Ectodermal cell (in vitro differentiated cells): ENCODE data around the gene CD9.
"Not testable (repeated sequence)": the region's sequence is repeated elsewhere in the genome, so short reads cannot be mapped to it uniquely, and the experiment has no call there.

Experiments used
- H3K27ac ChIP-seq: 2 replicates; pipeline ENCODE4 v1.7.0; 2013; ENCODE audit warnings: mild to moderate bottlenecking, low read depth, low read length; ENCODE audit not compliant: insufficient read depth, poor library complexity, severe bottlenecking
- H3K27me3 ChIP-seq: 2 replicates; pipeline ENCODE4 v1.7.0; 2013; ENCODE audit warnings: mild to moderate bottlenecking, low read length; ENCODE audit not compliant: insufficient read depth, control insufficient read depth, poor library complexity, severe bottlenecking
- H3K36me3 ChIP-seq: one replicate; pipeline ENCODE4 v1.7.0; 2013; ENCODE audit warnings: low read length; ENCODE audit not compliant: control insufficient read depth, insufficient read depth
- H3K4me1 ChIP-seq: one replicate; pipeline ENCODE4 v1.7.0; 2013; ENCODE audit warnings: low read length; ENCODE audit not compliant: control insufficient read depth, insufficient read depth
- H3K4me3 ChIP-seq: 2 replicates; pipeline ENCODE4 v1.7.0; 2013; ENCODE audit warnings: low read depth, low read length, control low read depth; ENCODE audit not compliant: insufficient read depth
- H3K9me3 ChIP-seq: 2 replicates; pipeline ENCODE4 v1.7.0; 2013; ENCODE audit warnings: mild to moderate bottlenecking, low read length, moderate library complexity; ENCODE audit not compliant: control insufficient read depth
- WGBS, 2 experiments: methylation state at CpG; one replicate each; pipeline ENCODE4 v1.1.7; 2013; ENCODE audit warnings: missing lambda C conversion rate in 2 of 2; 5-methylcytosine and 5-hydroxymethylcytosine counted together

The CD9 gene

DNA sequence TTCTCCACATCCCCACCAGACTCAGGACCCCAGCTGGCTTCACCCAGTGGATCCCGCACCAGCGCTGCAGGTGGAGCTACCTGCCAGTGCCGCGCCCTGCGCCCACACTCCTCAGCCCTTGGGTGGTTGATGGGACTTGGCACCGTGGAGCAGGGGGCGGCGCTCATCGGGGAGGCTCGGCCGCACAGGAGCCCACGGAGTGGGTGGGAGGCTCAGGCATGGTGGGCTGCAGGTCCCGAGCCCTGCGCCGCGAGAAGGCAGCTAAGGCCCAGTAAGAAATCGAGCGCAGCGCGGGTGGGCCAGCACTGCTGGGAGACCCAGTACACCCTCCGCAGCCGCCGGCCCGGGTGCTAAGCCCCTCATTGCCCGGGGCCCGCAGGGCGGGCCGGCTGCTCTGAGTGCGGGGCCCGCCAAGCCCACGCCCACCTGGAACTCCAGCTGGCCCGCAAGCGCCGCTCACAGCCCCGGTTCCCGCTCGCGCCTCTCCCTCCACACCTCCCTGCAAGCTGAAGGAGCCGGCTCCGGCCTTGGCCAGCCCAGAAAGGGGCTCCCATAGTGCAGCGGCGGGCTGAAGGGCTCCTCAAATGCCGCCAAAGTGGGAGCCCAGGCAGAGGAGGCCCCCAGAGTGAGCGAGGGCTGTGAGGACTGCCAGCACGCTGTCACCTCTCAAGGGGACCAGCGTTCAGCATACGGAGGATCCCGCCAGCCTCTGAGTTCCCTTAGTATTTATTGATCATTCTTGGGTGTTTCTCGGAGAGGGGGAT is 9.3 kb upstream of the CD9 start:
- H3K4me3 ChIP-seq, H3K27me3 ChIP-seq, H3K4me1 ChIP-seq, H3K9me3 ChIP-seq, H3K36me3 ChIP-seq, H3K27ac ChIP-seq: not testable (repeated sequence)
- WGBS, 2 experiments, result 95 to 96% methylated on average over 48 to 49 of the region's 49 CpGs

DNA sequence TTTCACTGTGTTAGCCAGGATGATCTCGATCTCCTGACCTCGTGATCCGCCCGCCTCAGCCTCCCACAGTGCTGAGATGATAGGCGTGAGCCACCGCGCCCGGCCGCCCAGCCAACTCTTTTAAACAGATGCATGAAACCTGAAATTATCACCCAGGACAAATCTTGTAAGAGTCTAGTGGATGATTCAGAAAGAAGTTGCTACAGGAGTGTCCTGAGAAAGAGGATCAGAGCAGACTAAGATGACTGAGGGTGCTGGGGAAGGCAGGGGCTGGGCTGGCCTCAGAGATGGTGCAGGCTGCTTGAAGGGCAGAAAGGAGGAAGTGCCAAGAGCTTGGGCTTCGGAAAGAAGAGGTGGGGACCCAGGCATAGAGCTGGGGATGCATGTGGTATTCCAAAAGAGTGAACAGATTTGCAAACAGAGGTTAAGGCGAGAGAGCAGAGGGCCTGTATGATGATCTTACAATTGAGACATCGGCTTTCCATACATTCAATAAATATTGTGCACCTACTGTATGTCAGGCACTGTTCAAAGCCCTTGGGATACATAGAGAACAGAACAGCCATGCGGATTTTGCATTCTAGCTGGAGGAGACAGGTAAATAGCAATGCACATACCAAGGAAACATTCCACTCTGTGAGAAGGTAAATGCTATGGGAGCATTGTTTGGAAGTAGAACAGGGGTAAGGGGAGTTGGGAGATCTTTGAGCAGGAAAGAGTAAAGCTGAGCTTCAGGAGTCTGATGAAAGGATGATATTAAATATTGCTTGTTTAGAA is 7.4 kb upstream of the CD9 start:
- WGBS, 2 experiments, result 92 to 97% methylated on average over 13 of the region's 13 CpGs
- H3K36me3 ChIP-seq, result no peaks in the 10 kb centered on the region
- no peak overlapping the region for H3K27ac ChIP-seq
- H3K4me3 ChIP-seq, result no peak overlapping the region
- peaks cover 4% of the 10 kb centered on the region for H3K4me1 ChIP-seq
- H3K27me3 ChIP-seq, result no peaks in the 10 kb centered on the region
- H3K9me3 ChIP-seq, result no peaks in the 10 kb centered on the region

DNA sequence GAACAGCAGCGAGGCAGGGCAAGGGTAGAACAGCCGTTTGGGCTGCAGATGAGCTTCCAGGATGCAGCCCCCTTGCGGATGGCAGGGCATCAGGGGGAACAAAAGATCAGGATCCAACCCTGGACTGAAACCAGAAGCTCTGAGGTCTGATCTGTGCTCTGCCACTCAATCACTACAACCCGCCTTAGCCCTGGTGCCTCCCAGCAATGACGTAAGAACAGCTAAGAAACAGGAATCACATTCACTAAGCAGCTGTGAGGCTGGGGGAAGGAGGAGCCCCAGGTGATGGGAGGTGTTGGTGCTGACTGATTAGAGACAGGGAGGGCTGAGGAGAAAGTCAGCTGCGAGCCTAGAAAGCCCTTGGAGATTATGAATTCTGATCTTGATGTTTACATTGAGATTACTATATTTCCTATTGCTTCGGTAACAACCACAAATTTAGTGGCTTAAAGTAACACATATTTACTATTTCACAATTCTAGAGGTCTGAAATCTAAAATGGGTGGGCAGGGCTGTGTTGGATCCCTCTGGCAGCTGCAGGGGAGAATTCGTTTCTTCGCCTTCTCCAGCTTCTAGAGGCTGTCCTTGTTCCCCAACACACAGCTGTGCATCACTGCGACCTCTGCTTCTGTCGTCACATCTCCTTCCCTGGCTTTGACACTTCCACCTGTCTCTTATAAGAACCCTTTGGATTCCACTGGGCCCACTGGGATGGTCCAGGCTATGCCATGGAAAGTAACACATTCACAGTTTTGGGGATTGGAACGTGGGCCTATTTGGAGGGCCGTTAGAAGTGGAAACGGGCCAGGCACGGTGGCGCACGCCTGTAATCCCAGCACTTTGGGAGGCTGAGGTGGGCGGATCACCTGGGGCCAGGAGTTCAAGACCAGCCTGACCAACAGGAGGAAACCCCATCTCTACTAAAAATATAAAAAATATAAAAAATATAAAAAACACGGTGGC is 6.1 kb upstream of the CD9 start:
- peaks cover 12% of the 10 kb centered on the region for H3K27me3 ChIP-seq
- H3K4me3 ChIP-seq, result no peak overlapping the region
- H3K9me3 ChIP-seq, result no peaks in the 10 kb centered on the region
- 81 to 82% methylated on average over 19 of the region's 19 CpGs for WGBS, 2 experiments
- H3K36me3 ChIP-seq, result no peaks in the 10 kb centered on the region
- H3K4me1 ChIP-seq, result peaks cover 8% of the 10 kb centered on the region
- no peak overlapping the region for H3K27ac ChIP-seq

DNA sequence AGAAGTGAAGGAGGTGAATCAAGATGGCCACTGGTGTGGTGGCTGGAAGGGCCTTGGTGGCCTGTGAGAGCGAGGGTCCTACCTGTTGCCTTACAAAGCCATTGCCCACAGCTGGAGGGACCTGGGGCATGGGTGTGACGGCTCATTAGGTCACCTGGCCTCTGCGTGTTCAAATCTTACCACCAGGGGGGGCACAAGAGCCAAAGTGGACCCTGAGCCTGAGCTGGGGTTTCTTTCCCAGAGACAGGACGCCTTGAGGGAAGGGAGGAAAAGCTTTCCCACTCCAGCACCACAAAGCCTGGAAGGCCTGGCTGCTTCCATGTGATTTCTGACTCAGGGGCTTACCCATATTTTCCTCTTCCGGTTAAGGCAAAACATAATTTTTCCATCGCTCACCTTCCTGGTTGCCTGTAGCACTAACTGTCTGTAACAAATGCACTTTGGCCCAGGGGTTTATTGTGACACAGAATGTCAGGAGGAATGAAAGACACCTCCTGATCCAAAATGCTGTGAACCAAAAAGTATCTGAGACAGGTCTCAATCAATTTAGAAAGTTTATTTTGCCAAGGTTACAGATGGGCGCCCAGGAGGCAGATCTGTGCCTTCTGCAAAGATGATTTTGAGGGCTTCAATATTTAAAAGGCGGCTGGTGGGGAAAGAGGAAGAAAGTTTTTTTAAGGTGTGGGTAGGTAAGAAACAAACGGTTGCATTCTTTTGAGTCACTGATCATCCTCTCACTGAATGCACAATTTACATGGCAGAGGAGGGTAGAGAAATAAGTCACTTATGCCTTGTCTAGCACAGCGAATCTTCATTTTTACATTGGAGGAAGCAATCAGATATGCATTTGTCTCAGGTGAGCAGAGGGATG is 4.3 kb upstream of the CD9 start:
- WGBS, 2 experiments, result 44 to 46% methylated on average over 10 of the region's 10 CpGs
- Histone ChIP-seq H3K4me3 (no peak overlapping the region), H3K36me3 (no peaks in the 10 kb centered on the region), H3K27ac (no peak overlapping the region), H3K9me3 (no peaks in the 10 kb centered on the region), H3K27me3 (peaks cover 28% of the 10 kb centered on the region), H3K4me1 (peaks cover 17% of the 10 kb centered on the region)

DNA sequence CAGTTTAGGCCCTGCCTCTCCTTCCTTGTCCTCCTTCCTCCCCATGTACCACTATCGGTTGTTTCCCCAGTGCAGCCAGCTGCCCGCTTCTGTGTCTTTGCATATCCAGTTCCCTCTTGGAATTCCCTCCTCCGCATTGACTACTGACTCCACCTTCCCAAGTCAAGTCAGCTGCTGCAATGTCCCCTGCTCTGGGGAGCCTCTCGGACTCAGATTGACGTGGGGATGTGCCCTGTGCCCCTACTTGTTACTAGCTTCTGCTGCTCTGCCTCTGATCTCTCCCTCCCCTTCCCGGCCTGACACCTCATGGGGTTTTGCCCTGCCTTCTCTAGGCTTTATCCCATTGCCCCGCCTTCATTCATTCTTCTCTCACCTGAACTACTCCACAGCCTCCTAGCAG is 2.1 kb upstream of the CD9 start:
- H3K27me3 ChIP-seq, result peaks cover 49% of the 10 kb centered on the region
- H3K4me3 ChIP-seq, result no peak overlapping the region
- H3K4me1 ChIP-seq, result peaks cover 24% of the 10 kb centered on the region
- 30 to 31% methylated on average over 7 of the region's 7 CpGs for WGBS, 2 experiments
- no peaks in the 10 kb centered on the region for H3K9me3 ChIP-seq
- no peaks in the 10 kb centered on the region for H3K36me3 ChIP-seq
- H3K27ac ChIP-seq, result no peak overlapping the region

DNA sequence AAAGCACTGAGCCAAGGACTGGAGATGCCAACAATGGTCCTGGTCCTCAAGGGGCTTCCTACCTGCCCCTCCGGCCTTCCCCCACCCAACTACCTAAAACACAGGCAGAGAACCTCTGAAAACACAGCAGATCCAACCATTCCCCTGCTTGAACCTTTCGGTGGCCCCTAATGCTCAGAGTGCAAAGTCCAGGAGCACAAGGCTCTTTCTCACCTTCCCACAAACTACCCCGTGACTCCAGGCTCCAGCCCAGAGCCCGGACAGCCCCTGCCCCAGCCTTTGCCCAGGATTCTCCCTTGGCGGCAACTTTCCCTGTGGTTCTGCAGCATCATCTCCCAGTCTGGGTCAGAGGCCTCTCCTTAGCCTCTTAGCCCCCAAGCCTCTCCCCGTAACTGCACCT is 1.6 kb upstream of the CD9 start:
- Histone ChIP-seq H3K9me3 (no peaks in the 10 kb centered on the region), H3K4me1 (peaks cover 24% of the 10 kb centered on the region), H3K36me3 (no peaks in the 10 kb centered on the region), H3K4me3 (no peak overlapping the region), H3K27me3 (peaks cover 53% of the 10 kb centered on the region), H3K27ac (no peak overlapping the region)
- WGBS, 2 experiments, result 85 to 86% methylated on average over 6 of the region's 6 CpGs

DNA sequence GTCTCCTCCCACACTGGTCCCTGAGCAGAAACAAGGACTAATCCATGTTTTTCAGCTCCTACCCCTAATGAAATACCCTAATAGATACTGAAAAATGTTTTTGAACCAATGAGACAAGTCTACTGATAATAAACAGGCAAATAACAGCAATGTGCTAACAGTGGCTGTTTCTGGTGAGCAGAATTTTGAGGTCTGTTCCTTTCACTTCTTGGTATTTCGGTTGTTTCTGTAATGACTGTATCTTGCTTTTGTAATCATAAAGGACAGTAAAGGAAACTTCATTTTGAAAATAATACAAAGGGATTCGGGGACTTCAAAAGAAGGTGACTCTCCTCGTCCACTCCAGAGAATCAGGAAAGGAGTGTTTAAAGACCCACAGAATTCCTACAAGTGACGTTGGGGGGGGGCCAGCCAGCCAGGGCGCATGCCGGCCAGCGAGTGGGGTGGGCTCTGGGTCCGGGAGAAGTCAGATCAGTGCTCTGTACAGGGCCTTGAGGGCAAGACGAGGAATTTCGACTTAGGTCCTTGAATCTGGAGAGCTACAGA is 1.1 kb upstream of the CD9 start:
- H3K9me3 ChIP-seq, result no peaks in the 10 kb centered on the region
- H3K4me1 ChIP-seq, result peaks cover 20% of the 10 kb centered on the region
- peaks cover 57% of the 10 kb centered on the region for H3K27me3 ChIP-seq
- 30 to 33% methylated on average over 10 of the region's 10 CpGs for WGBS, 2 experiments
- no peak overlapping the region for H3K4me3 ChIP-seq
- H3K27ac ChIP-seq, result no peak overlapping the region
- no peaks in the 10 kb centered on the region for H3K36me3 ChIP-seq

DNA sequence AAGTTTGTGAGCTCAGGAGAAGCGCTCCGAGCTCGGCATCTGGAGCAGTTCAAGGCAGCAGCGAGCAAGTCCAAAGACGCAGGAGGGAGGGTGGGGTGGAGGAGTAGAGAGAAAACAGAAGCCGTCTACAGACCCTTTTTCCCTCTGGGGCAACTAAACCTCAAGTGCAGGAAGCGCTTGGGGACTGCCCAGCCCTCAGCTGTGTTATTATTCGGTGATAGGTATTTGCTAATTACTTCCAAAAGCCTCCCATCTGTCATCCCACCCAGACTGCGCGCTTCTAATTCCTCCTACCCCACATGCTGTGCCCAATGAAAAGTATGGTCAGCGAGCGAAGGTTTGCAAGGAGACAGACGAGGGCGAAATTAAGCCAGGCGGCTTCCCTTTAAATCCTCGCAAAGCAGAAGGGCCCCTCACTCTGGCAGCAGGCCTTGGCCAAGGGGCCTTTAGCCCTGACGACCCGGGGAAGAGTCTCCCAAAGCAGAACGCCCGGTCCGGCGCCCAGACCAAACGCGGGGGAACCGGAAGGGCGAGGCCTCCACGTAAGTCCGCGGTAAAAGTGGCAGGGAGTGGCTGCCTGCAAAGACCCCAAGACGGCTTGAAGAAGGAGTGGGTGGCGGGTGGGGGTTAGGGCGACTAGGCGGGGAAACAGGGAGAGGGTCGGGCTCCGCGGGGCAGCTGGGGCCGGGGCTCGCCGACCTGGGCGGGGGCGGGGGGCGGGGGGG is 507 bp upstream of the CD9 start:
- H3K4me1 ChIP-seq, result peaks cover 20% of the 10 kb centered on the region
- no peaks in the 10 kb centered on the region for H3K9me3 ChIP-seq
- peaks cover 57% of the 10 kb centered on the region for H3K27me3 ChIP-seq
- peak overlapping the region; percentile 54 for H3K4me3 ChIP-seq
- no peak overlapping the region for H3K27ac ChIP-seq
- WGBS, 2 experiments, result 1 to 2% methylated on average over 31 to 42 of the region's 42 CpGs
- H3K36me3 ChIP-seq, result no peaks in the 10 kb centered on the region

DNA sequence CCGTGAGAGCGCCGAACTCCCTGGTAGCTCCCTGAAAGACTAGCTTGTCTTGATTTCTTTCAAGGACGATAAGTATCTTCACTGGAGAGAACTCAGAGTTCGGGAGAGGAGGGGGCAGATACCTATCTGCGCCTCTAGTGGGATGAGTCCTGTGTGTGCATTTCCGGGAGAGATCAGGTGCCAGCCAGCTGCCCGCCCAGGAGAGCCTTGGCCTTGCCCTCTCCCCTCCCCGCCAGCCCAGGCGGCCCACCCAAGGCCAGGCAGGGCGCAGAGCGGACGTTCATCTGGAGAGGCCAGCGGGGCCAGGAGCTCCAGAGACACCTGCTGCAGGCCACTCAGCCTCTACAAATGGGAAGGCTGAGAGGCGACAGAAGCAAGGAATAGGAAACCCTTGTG is 1.0 kb downstream of the CD9 start:
- Histone ChIP-seq H3K4me1 (peaks cover 33% of the 10 kb centered on the region), H3K36me3 (no peaks in the 10 kb centered on the region), H3K27me3 (peaks cover 57% of the 10 kb centered on the region), H3K9me3 (no peaks in the 10 kb centered on the region), H3K27ac (no peak overlapping the region), H3K4me3 (peak overlapping the region; percentile 54)
- 10 to 14% methylated on average over 15 of the region's 15 CpGs for WGBS, 2 experiments
